SK-N-SH treated with all-trans-retinoic acid at 6 μM for 48 hours (cell line): ENCODE data around the gene BOD1.

Source experiments
- ARNTL ChIP-seq: fragments of 450-650 bp; formaldehyde crosslinking; IDR thresholded peaks from 2 replicates; pipeline ENCODE4 v1.5.0; 2020; ENCODE audit warnings: low read depth, mild to moderate bottlenecking, moderate library complexity, borderline replicate concordance
- CREB5 ChIP-seq: fragments of 250-450 bp; sonication (Bioruptor Pico); IDR thresholded peaks from 2 replicates; pipeline ENCODE4 v1.5.1; 2020; ENCODE audit warnings: low read depth, mild to moderate bottlenecking, moderate library complexity
- CSRNP3 ChIP-seq: fragments of 250-450 bp; sonication (Bioruptor Pico); IDR thresholded peaks from 2 replicates; pipeline ENCODE4 v1.5.1; 2021; ENCODE audit warnings: mild to moderate bottlenecking, moderate library complexity
- ESRRG ChIP-seq: fragments of 250-450 bp; sonication (Bioruptor Pico); IDR thresholded peaks from 2 replicates; pipeline ENCODE4 v1.6.1; 2021; ENCODE audit warnings: mild to moderate bottlenecking
- OSR1 ChIP-seq: fragments of 250-450 bp; sonication (Bioruptor Pico); IDR thresholded peaks from 2 replicates; pipeline ENCODE4 v1.8.0; 2022; ENCODE audit warnings: moderate library complexity, mild to moderate bottlenecking, inconsistent platforms
- SNAI2 ChIP-seq: fragments of 250-450 bp; sonication (Bioruptor Pico); IDR thresholded peaks from 2 replicates; pipeline ENCODE4 v1.5.0; 2020; ENCODE audit warnings: mild to moderate bottlenecking, moderate library complexity
- TOX ChIP-seq: fragments of 250-450 bp; sonication (Bioruptor Pico); IDR thresholded peaks from 2 replicates; pipeline ENCODE4 v1.8.0; 2021; ENCODE audit warnings: mild to moderate bottlenecking, moderate library complexity, borderline replicate concordance
- ZC3H10 ChIP-seq: fragments of 250-450 bp; sonication (Bioruptor Pico); IDR thresholded peaks from 2 replicates; pipeline ENCODE4 v1.5.1; 2021; ENCODE audit warnings: mild to moderate bottlenecking, moderate library complexity
- ZFP30 ChIP-seq: fragments of 450-650 bp; formaldehyde crosslinking; IDR thresholded peaks from 2 replicates; pipeline ENCODE4 v1.5.0; 2022; ENCODE audit warnings: mild to moderate bottlenecking, moderate library complexity
- ZNF565 ChIP-seq: fragments of 450-650 bp; formaldehyde crosslinking; conservative IDR thresholded peaks from 2 replicates; pipeline ENCODE4 v1.5.0; 2020; ENCODE audit warnings: low read depth, mild to moderate bottlenecking, moderate library complexity
- TF ChIP-seq, protein P1 (sequence below): fragments of 250-450 bp; sonication (Bioruptor Pico); IDR thresholded peaks from 2 replicates; pipeline ENCODE4 v1.8.0; 2020; ENCODE audit warnings: mild to moderate bottlenecking, moderate library complexity, borderline replicate concordance

- TF ChIP-seq ZC3H10 (CRISPR knock-in tag) (no peak), ZFP30 (no peak), TOX (CRISPR knock-in tag) (no peak), ARNTL (CRISPR knock-in tag) (no peak), SNAI2 (no peak), ZNF565 (no peak), CSRNP3 (no peak), OSR1 (CRISPR knock-in tag) (no peak), ESRRG (CRISPR knock-in tag) (no peak), CREB5 (CRISPR knock-in tag) (no peak)
- TF ChIP-seq, protein P1, sequence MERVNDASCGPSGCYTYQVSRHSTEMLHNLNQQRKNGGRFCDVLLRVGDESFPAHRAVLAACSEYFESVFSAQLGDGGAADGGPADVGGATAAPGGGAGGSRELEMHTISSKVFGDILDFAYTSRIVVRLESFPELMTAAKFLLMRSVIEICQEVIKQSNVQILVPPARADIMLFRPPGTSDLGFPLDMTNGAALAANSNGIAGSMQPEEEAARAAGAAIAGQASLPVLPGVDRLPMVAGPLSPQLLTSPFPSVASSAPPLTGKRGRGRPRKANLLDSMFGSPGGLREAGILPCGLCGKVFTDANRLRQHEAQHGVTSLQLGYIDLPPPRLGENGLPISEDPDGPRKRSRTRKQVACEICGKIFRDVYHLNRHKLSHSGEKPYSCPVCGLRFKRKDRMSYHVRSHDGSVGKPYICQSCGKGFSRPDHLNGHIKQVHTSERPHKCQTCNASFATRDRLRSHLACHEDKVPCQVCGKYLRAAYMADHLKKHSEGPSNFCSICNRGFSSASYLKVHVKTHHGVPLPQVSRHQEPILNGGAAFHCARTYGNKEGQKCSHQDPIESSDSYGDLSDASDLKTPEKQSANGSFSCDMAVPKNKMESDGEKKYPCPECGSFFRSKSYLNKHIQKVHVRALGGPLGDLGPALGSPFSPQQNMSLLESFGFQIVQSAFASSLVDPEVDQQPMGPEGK (CRISPR knock-in tag): no peak
Measured at GRCh38 chr5:173633304-173633703, 16.9 kb upstream of the BOD1 start.
